K562 (cell line): ENCODE measurements around the gene CPEB1. TPM values are rescaled to one million over a fixed set of nuclear protein-coding genes. Genes with fewer than 3 reads are reported as not detected.
A peak's percentile ranks its signal among the peaks of the same experiment; 100 is the strongest.

ENCODE experiments used
- CHD1 ChIP-seq: fragments of 200-600 bp; sonication (generic); IDR thresholded peaks from one replicate; pipeline ENCODE4 v1.6.1; 2012; ENCODE audit warnings: mild to moderate bottlenecking, moderate library complexity, low read length, inconsistent platforms
- CREM ChIP-seq: IDR thresholded peaks from 2 replicates; pipeline ENCODE4 v1.6.1; 2014; ENCODE audit warnings: antibody characterized with exemption, low read depth
- CTCFL ChIP-seq: IDR thresholded peaks from 2 replicates; pipeline ENCODE4 v1.6.1; 2011; ENCODE audit warnings: borderline replicate concordance, low read depth, mild to moderate bottlenecking, moderate library complexity, low read length; ENCODE audit not compliant: insufficient read depth, poor library complexity, severe bottlenecking
- ETV6 ChIP-seq, 3 experiments: fragments of 150-350 bp in 1 of 3; sonication (generic) in 1 of 3; formaldehyde crosslinking in 1 of 3; IDR thresholded peaks; 2 replicates each; pipeline versions ENCODE4 v1.6.1 to v1.8.0; 2014 to 2022; ENCODE audit warnings: borderline replicate concordance in 2 of 3, low read depth in 2 of 3, antibody characterized with exemption in 1 of 3, low read length in 1 of 3, mild to moderate bottlenecking in 1 of 3, missing genetic modification reagents in 1 of 3
- HMGN3 ChIP-seq: IDR thresholded peaks from 2 replicates; pipeline ENCODE4 v1.6.1; 2011; ENCODE audit warnings: borderline replicate concordance, low read depth, mild to moderate bottlenecking, mixed read lengths, low read length; ENCODE audit not compliant: insufficient read length; ENCODE audit errors: extremely low read depth
- HNRNPLL ChIP-seq: fragments of 200-400 bp; formaldehyde crosslinking; IDR thresholded peaks from 2 replicates; pipeline ENCODE4 v1.6.1; 2017; ENCODE audit warnings: low read length, low read depth, mild to moderate bottlenecking; ENCODE audit not compliant: poor library complexity, severe bottlenecking
- NONO ChIP-seq, 2 experiments: fragments of 200-400 bp in 1 of 2; fragments of 450-650 bp in 1 of 2; formaldehyde crosslinking in 1 of 2; IDR thresholded peaks; 2 replicates each; pipeline ENCODE4 v1.6.1; 2017; ENCODE audit warnings: low read depth in 2 of 2, mild to moderate bottlenecking in 2 of 2, moderate library complexity in 2 of 2, low read length in 1 of 2
- SAP30 ChIP-seq: fragments of 200-600 bp; sonication (generic); IDR thresholded peaks from 2 replicates; pipeline ENCODE4 v1.6.1; 2012; ENCODE audit warnings: borderline replicate concordance, low read depth, mild to moderate bottlenecking, moderate library complexity, low read length, control low read depth, inconsistent platforms; ENCODE audit not compliant: insufficient read depth, poor library complexity, severe bottlenecking
- SIN3B ChIP-seq: fragments of 450-650 bp; IDR thresholded peaks from 2 replicates; pipeline ENCODE4 v1.6.1; 2017; ENCODE audit warnings: low read depth, mild to moderate bottlenecking, moderate library complexity
- TCFL5 ChIP-seq: fragments of 250-450 bp; sonication (Bioruptor Pico); conservative IDR thresholded peaks from 2 replicates; pipeline ENCODE4 v1.6.1; 2021; ENCODE audit warnings: mild to moderate bottlenecking, moderate library complexity, matching md5 sums
- TEAD2 ChIP-seq: fragments of 450-650 bp; IDR thresholded peaks from 2 replicates; pipeline ENCODE4 v1.6.1; 2016; ENCODE audit warnings: missing genetic modification characterization, control low read depth, missing compliant biosample characterization
- ZNF12 ChIP-seq: sonication (generic); formaldehyde crosslinking; IDR thresholded peaks from 2 replicates; pipeline ENCODE4 v1.4.0; 2020; ENCODE audit warnings: mild to moderate bottlenecking, missing genetic modification reagents
- ZNF175 ChIP-seq: fragments of 200-800 bp; sonication (Bioruptor generic); IDR thresholded peaks from 2 replicates; pipeline ENCODE4 v1.6.1; 2016; ENCODE audit warnings: low read depth, mild to moderate bottlenecking, missing genetic modification characterization, missing compliant biosample characterization
- ZNF239 ChIP-seq: fragments of 250-450 bp; sonication (Bioruptor Pico); IDR thresholded peaks from 2 replicates; pipeline ENCODE4 v1.4.0; 2020; ENCODE audit warnings: mild to moderate bottlenecking
- ZNF766 ChIP-seq: fragments of 200-800 bp; sonication (Bioruptor generic); conservative IDR thresholded peaks from 2 replicates; pipeline ENCODE4 v1.6.1; 2016; ENCODE audit warnings: missing genetic modification characterization, missing compliant biosample characterization
- ZNF77 ChIP-seq: fragments of 250-450 bp; sonication (Bioruptor Pico); IDR thresholded peaks from 2 replicates; pipeline ENCODE4 v1.5.0; 2020
- polyA plus RNA-seq, 8 experiments: library from polyadenylated mRNA; depleted of rRNA in 4 of 8; stranded (reverse) in 5 of 8; unstranded in 3 of 8; fragments of >200 nt; fragmentation: Nextera tagmentation in 2 of 8; fragmentation: Illumina TruSeq in 1 of 8; extraction: Ambion mirVana in 2 of 8; extraction: Trizol in 1 of 8; gene quantifications; 2 replicates each; pipeline versions ENCODE4 v1.2.1 to v1.2.3, GENCODE V29; 2011 to 2014; ENCODE audit warnings: inconsistent platforms in 1 of 8, missing spikeins in 1 of 8
- total RNA-seq, 7 experiments: library from RNA; depleted of rRNA in 6 of 7; stranded (reverse); fragments of >200 nt in 6 of 7; fragmentation: Illumina TruSeq in 2 of 7; extraction: Trizol in 2 of 7; gene quantifications; 2 replicates each; pipeline versions ENCODE4 v1.2.1 to v1.2.3, GENCODE V29; 2011 to 2021; ENCODE audit warnings: low replicate concordance in 1 of 7
- TF ChIP-seq, protein P1 (sequence below): sonication (generic); formaldehyde crosslinking; IDR thresholded peaks from 2 replicates; pipeline ENCODE4 v1.8.0; 2022; ENCODE audit warnings: mild to moderate bottlenecking, missing genetic modification reagents
- TF ChIP-seq, protein P2 (sequence below): sonication (generic); formaldehyde crosslinking; IDR thresholded peaks from 2 replicates; pipeline ENCODE4 v1.8.0; 2022; ENCODE audit warnings: mild to moderate bottlenecking, missing genetic modification reagents, borderline replicate concordance

Gene CPEB1
- total and polyA plus RNA-seq, 9 of the 15 experiments (the other 6 are each of a cell fraction or from before 2014, with no cell fraction given), result 2.2 to 13.4 (median 9.7) TPM

GRCh38 chr15:82540055-82540983, 106.8 kb downstream of the CPEB1 start, which contains the start of gene RPS17 (continued):
- TF ChIP-seq, protein P1, sequence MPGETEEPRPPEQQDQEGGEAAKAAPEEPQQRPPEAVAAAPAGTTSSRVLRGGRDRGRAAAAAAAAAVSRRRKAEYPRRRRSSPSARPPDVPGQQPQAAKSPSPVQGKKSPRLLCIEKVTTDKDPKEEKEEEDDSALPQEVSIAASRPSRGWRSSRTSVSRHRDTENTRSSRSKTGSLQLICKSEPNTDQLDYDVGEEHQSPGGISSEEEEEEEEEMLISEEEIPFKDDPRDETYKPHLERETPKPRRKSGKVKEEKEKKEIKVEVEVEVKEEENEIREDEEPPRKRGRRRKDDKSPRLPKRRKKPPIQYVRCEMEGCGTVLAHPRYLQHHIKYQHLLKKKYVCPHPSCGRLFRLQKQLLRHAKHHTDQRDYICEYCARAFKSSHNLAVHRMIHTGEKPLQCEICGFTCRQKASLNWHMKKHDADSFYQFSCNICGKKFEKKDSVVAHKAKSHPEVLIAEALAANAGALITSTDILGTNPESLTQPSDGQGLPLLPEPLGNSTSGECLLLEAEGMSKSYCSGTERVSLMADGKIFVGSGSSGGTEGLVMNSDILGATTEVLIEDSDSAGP, result no peak
- peak; percentile 76 for TF ChIP-seq SAP30
- TF ChIP-seq NONO (IDR thresholded peaks at IDR 0.05; ENCODE audit: low read depth in 2 of 2, low read length in 1 of 2), result peak; percentile 76 to 96; a peak in 3 of 4 replicates
- peak; percentile 54 for TF ChIP-seq CHD1
- no peak for TF ChIP-seq TCFL5 (CRISPR knock-in tag)
- TF ChIP-seq ZNF239 (CRISPR knock-in tag), result no peak
- peak; percentile 80 for TF ChIP-seq CREM
- TF ChIP-seq SIN3B, result peak; percentile 75; the same call in 1 of the 2 replicates
- TF ChIP-seq ETV6 (IDR thresholded peaks at IDR 0.05; ENCODE audit: borderline replicate concordance in 1 of 2, low read depth in 2 of 2, low read length in 1 of 2), result peak; percentile 43 to 70; a peak in 2 of 4 replicates
- TF ChIP-seq ETV6 (CRISPR knock-in tag; IDR thresholded peaks at IDR 0.05; ENCODE audit: borderline replicate concordance), result no peak
- TF ChIP-seq ZNF766, result no peak
- no peak for TF ChIP-seq TEAD2 (tag)
- TF ChIP-seq ZNF12 (CRISPR knock-in tag), result no peak; the same call in 1 of the 2 replicates
- no peak for TF ChIP-seq ZNF77 (CRISPR knock-in tag)
- peak; percentile 52 for TF ChIP-seq HNRNPLL
- peak; percentile 99 for TF ChIP-seq CTCFL
- TF ChIP-seq HMGN3, result peak; percentile 97
- TF ChIP-seq, protein P2, sequence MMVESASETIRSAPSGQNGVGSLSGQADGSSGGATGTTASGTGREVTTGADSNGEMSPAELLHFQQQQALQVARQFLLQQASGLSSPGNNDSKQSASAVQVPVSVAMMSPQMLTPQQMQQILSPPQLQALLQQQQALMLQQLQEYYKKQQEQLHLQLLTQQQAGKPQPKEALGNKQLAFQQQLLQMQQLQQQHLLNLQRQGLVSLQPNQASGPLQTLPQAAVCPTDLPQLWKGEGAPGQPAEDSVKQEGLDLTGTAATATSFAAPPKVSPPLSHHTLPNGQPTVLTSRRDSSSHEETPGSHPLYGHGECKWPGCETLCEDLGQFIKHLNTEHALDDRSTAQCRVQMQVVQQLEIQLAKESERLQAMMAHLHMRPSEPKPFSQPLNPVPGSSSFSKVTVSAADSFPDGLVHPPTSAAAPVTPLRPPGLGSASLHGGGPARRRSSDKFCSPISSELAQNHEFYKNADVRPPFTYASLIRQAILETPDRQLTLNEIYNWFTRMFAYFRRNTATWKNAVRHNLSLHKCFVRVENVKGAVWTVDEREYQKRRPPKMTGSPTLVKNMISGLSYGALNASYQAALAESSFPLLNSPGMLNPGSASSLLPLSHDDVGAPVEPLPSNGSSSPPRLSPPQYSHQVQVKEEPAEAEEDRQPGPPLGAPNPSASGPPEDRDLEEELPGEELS (CRISPR knock-in tag), result no peak
- no peak for TF ChIP-seq ZNF175 (CRISPR knock-in tag)
